K562 (cell line): ENCODE measurements around the gene TNFSF13. TPM values are rescaled to one million over a fixed set of nuclear protein-coding genes. Genes with fewer than 3 reads are reported as not detected.
A peak's percentile ranks its signal among the peaks of the same experiment; 100 is the strongest.

Source experiments
- ATAC-seq: fragments of 200-7000 bp; cut with Tn5 transposase; 3 replicates; pipeline ENCODE4 v1.9.1; 2020; ENCODE audit warnings: moderate library complexity
- BruUV-seq: library from RNA; stranded (reverse); fragments of 400-500 nt; replicated peaks from 2 replicates; lab custom pipeline; 2021; lab: Mats Ljungman, UMichigan
- CTCF ChIA-PET: fragments of 300-600 bp; formaldehyde crosslinking; extraction: SDS; loops from one replicate; lab custom pipeline; 2021; ENCODE audit warnings: low intra/inter-chr PET ratio; lab: Yijun Ruan, JAX
- POLR2A ChIA-PET: fragments of 300-600, 350-650 bp; sonication (Branson Sonifier 250); formaldehyde crosslinking; extraction: SDS; loops from one replicate; lab custom pipeline; 2021; ENCODE audit warnings: antibody characterized with exemption, inconsistent platforms; lab: Yijun Ruan, JAX
- DNase-seq, 4 experiments: peaks; one replicate each; pipeline versions ENCODE4 v3.0.0 to v3.0.0-alpha.2; 2011 to 2018; ENCODE audit warnings: low spot score in 3 of 4, mixed read lengths in 3 of 4; ENCODE audit errors: extremely low read depth in 1 of 4
- FAIRE-seq: peaks from 2 replicates; lab custom pipeline; 2011; peaks lifted over from hg19 to GRCh38; lab: Jason Lieb, UNC
- H2AFZ ChIP-seq: 2 replicates; pipeline ENCODE4 v1.6.0; 2011; ENCODE audit warnings: low read depth, low read length, control low read depth, inconsistent platforms
- H3K27ac ChIP-seq: fragments of 200-600 bp; 3 replicates; pipeline ENCODE4 v1.8.0; 2011; ENCODE audit warnings: low read depth, mild to moderate bottlenecking, control low read depth, inconsistent platforms, low read length, moderate library complexity, mixed read lengths; ENCODE audit errors: extremely low read depth
- H3K27me3 ChIP-seq, 2 experiments: fragments of 300-600 bp in 1 of 2; 2 replicates in 1 of 2; 3 replicates in 1 of 2; pipeline versions ENCODE4 v1.6.0 to v1.8.0; 2011; ENCODE audit warnings: inconsistent platforms in 2 of 2, low read length in 2 of 2, mild to moderate bottlenecking in 1 of 2, mixed read lengths in 1 of 2, moderate library complexity in 1 of 2; ENCODE audit not compliant: control insufficient read depth in 2 of 2, insufficient read depth in 2 of 2
- H3K36me3 ChIP-seq: fragments of 300-600 bp; 3 replicates; pipeline ENCODE4 v1.8.0; 2011; ENCODE audit warnings: mild to moderate bottlenecking, low read length, inconsistent platforms; ENCODE audit not compliant: control insufficient read depth, insufficient read depth
- H3K4me1 ChIP-seq, 2 experiments: fragments of 200-600 bp in 1 of 2; replicated peaks in 1 of 2; 2 replicates in 1 of 2; 3 replicates in 1 of 2; pipeline versions ENCODE4 v1.5.1 to v1.8.0; 2011; ENCODE audit warnings: inconsistent platforms in 2 of 2, low read length in 2 of 2, mild to moderate bottlenecking in 1 of 2, mixed read lengths in 1 of 2, moderate library complexity in 1 of 2; ENCODE audit not compliant: control insufficient read depth in 2 of 2, insufficient read depth in 2 of 2
- H3K4me2 ChIP-seq: 2 replicates; pipeline ENCODE4 v1.6.1; 2011; ENCODE audit warnings: low read length, control low read depth, inconsistent platforms, mixed read lengths; ENCODE audit not compliant: insufficient read depth
- H3K4me3 ChIP-seq: fragments of 200-600 bp; sonication (generic), shearing (Covaris generic); 2 replicates; pipeline ENCODE4 v1.5.1; 2016; ENCODE audit warnings: control low read depth, inconsistent platforms
- H3K79me2 ChIP-seq: fragments of 200-600 bp; 3 replicates; pipeline ENCODE4 v1.8.0; 2011; ENCODE audit warnings: low read length, inconsistent platforms; ENCODE audit not compliant: control insufficient read depth, insufficient read depth
- H3K9ac ChIP-seq, 2 experiments: 2 replicates each; pipeline versions ENCODE4 v1.6.0 to v1.6.1; 2011; ENCODE audit warnings: low read depth in 2 of 2, low read length in 2 of 2, control low read depth in 1 of 2, inconsistent platforms in 1 of 2, mild to moderate bottlenecking in 1 of 2, mixed read lengths in 1 of 2; ENCODE audit not compliant: insufficient read depth in 1 of 2
- H3K9me1 ChIP-seq: one replicate; pipeline ENCODE4 v1.6.0; 2011; ENCODE audit warnings: inconsistent platforms, mild to moderate bottlenecking, low read length, moderate library complexity; ENCODE audit not compliant: control insufficient read depth, insufficient read depth
- H3K9me3 ChIP-seq: replicated peaks from 2 replicates; pipeline ENCODE4 v1.5.1; 2011; ENCODE audit warnings: low read depth, low read length, inconsistent platforms; ENCODE audit not compliant: control insufficient read depth, insufficient read depth
- H4K20me1 ChIP-seq: replicated peaks from 2 replicates; pipeline ENCODE4 v1.6.1; 2011; ENCODE audit warnings: low read length, inconsistent platforms, mixed read lengths; ENCODE audit not compliant: control insufficient read depth, insufficient read depth
- BRF1 ChIP-seq: IDR thresholded peaks from 3 replicates; pipeline ENCODE4 v1.6.1; 2011; ENCODE audit warnings: borderline replicate concordance, mild to moderate bottlenecking; ENCODE audit not compliant: insufficient read length; ENCODE audit errors: extremely low read depth
- CBFB ChIP-seq: sonication (generic); formaldehyde crosslinking; IDR thresholded peaks from 2 replicates; pipeline ENCODE4 v1.4.0; 2020; ENCODE audit warnings: mild to moderate bottlenecking, missing genetic modification reagents
- E2F1 ChIP-seq: sonication (generic); formaldehyde crosslinking; IDR thresholded peaks from 2 replicates; pipeline ENCODE4 v1.8.1; 2023; ENCODE audit warnings: mild to moderate bottlenecking, missing genetic modification reagents, moderate library complexity
- GTF2F1 ChIP-seq: IDR thresholded peaks from 2 replicates; pipeline ENCODE4 v1.6.1; 2011; ENCODE audit warnings: low read depth, low read length, improper control_type of control experiment
- MAFF ChIP-seq: IDR thresholded peaks from 2 replicates; pipeline ENCODE4 v1.6.1; 2012; ENCODE audit warnings: low read length, improper control_type of control experiment
- MLX ChIP-seq, 2 experiments: fragments of 450-650 bp in 1 of 2; sonication (generic) in 1 of 2; formaldehyde crosslinking; conservative IDR thresholded peaks; 2 replicates each; pipeline versions ENCODE4 v1.4.0 to v1.8.1; 2020 to 2022; ENCODE audit warnings: mild to moderate bottlenecking in 1 of 2, missing genetic modification reagents in 1 of 2
- MYNN ChIP-seq, 2 experiments: sonication (generic); formaldehyde crosslinking in 1 of 2; IDR thresholded peaks; 2 replicates each; pipeline versions ENCODE4 v1.5.0 to v1.6.1; 2016 to 2020; ENCODE audit warnings: antibody characterized with exemption in 1 of 2, missing genetic modification reagents in 1 of 2
- POLR2G ChIP-seq: fragments of 200-400 bp; formaldehyde crosslinking; IDR thresholded peaks from 2 replicates; pipeline ENCODE4 v1.6.1; 2017; ENCODE audit warnings: low read depth, mild to moderate bottlenecking, antibody characterized with exemption, low read length, moderate library complexity
- RBFOX2 ChIP-seq: fragments of 200-400 bp; formaldehyde crosslinking; IDR thresholded peaks from 2 replicates; pipeline ENCODE4 v1.6.1; 2017; ENCODE audit warnings: low read depth, mild to moderate bottlenecking, low read length, moderate library complexity
- RBM17 ChIP-seq: fragments of 200-400 bp; formaldehyde crosslinking; IDR thresholded peaks from 2 replicates; pipeline ENCODE4 v1.6.1; 2017; ENCODE audit warnings: low read depth, mild to moderate bottlenecking, low read length, borderline replicate concordance
- RBM22 ChIP-seq: fragments of 200-400 bp; formaldehyde crosslinking; IDR thresholded peaks from 2 replicates; pipeline ENCODE4 v1.6.1; 2018; ENCODE audit warnings: low read length, low read depth; ENCODE audit not compliant: poor library complexity, severe bottlenecking
- RUNX1 ChIP-seq: sonication (generic); IDR thresholded peaks from 2 replicates; pipeline ENCODE4 v1.6.1; 2016; ENCODE audit warnings: antibody characterized with exemption, low read depth
- SNIP1 ChIP-seq: fragments of 450-650 bp; IDR thresholded peaks from 2 replicates; pipeline ENCODE4 v1.7.1; 2017; ENCODE audit warnings: low read depth, mild to moderate bottlenecking
- SUPT5H ChIP-seq: fragments of 450-650 bp; IDR thresholded peaks from 2 replicates; pipeline ENCODE4 v1.6.1; 2016
- THAP12 ChIP-seq: fragments of 250-450 bp; sonication (Bioruptor Pico); IDR thresholded peaks from 2 replicates; pipeline ENCODE4 v1.9.0; 2021; ENCODE audit warnings: mild to moderate bottlenecking, inconsistent platforms
- ZBTB49 ChIP-seq: sonication (generic); formaldehyde crosslinking; IDR thresholded peaks from 2 replicates; pipeline ENCODE4 v1.8.0; 2022; ENCODE audit warnings: missing genetic modification reagents, mild to moderate bottlenecking, borderline replicate concordance
- WGBS: fragments of 100-300 bp; shearing (Covaris generic); methylation state at CpG from one replicate; pipeline ENCODE4 v1.1.6; 2016; ENCODE audit warnings: low coverage, mixed read lengths; ENCODE audit not compliant: insufficient coverage; ENCODE audit errors: missing lambda C conversion rate; 5-methylcytosine and 5-hydroxymethylcytosine counted together
- in situ Hi-C: fragments of 300-500 bp; cut with MboI; formaldehyde crosslinking; loops from 4 replicates; pipeline ENCODE4 v1.15.0; 2018; ENCODE audit warnings: inconsistent platforms, mixed read lengths
- intact Hi-C: fragments of 100-400 bp; cut with micrococcal nuclease; formaldehyde crosslinking; loops from 2 replicates; pipeline ENCODE4 v1.14.2; 2022
- polyA plus RNA-seq, 8 experiments: library from polyadenylated mRNA; depleted of rRNA in 4 of 8; stranded (reverse) in 5 of 8; unstranded in 3 of 8; fragments of >200 nt; fragmentation: Nextera tagmentation in 2 of 8; fragmentation: Illumina TruSeq in 1 of 8; extraction: Ambion mirVana in 2 of 8; extraction: Trizol in 1 of 8; gene quantifications; 2 replicates each; pipeline versions ENCODE4 v1.2.1 to v1.2.3, GENCODE V29; 2011 to 2014; ENCODE audit warnings: inconsistent platforms in 1 of 8, missing spikeins in 1 of 8
- total RNA-seq, 7 experiments: library from RNA; depleted of rRNA in 6 of 7; stranded (reverse); fragments of >200 nt in 6 of 7; fragmentation: Illumina TruSeq in 2 of 7; extraction: Trizol in 2 of 7; gene quantifications; 2 replicates each; pipeline versions ENCODE4 v1.2.1 to v1.2.3, GENCODE V29; 2011 to 2021; ENCODE audit warnings: low replicate concordance in 1 of 7

Gene TNFSF13
- total and polyA plus RNA-seq, 9 of the 15 experiments (the other 6 are each of a cell fraction or from before 2014, with no cell fraction given) = 0.04 to 0.51 (median 0.19) TPM; not detected in 1

- Histone ChIP-seq H3K27me3 (no peaks in the 10 kb centered on the region), H3K9me1 (peaks cover 9% of the 10 kb centered on the region), H3K9me3 (no peaks in the 10 kb centered on the region), H2AFZ (no peak overlapping the region), H3K9ac (peak overlapping the region; percentile 84 to 97; a peak in 3 of 4 replicates), H3K36me3 (peaks cover 73% of the 10 kb centered on the region), H4K20me1 (peaks cover 43% of the 10 kb centered on the region), H3K79me2 (peaks cover 71% of the 10 kb centered on the region), H3K27ac (peak overlapping the region; percentile 98), H3K4me2 (peak overlapping the region; percentile 83), H3K4me1 (peaks cover 24 to 37% of the 10 kb centered on the region in 2 experiments), H3K4me3 (peak overlapping the region; percentile 99; the same call in 1 of the 2 replicates)
- POLR2A ChIA-PET = interaction anchor here (0.6 to 6.7 kb wide), 10 partner anchors 8 to 262 kb away, joined by 3 to 46 read pairs (median 4); partner anchors contain the start of genes ACAP1, MPDU1, TP53 and ZBTB4
- 92% methylated on average over 1 of the region's 1 CpG for WGBS
- FAIRE-seq = no peak
- CTCF ChIA-PET = no interaction called here
- intact Hi-C loops (no loop called here), in situ Hi-C loops (no loop called here)
- no peak for DNase-seq
- no TSS peak for BruUV-seq
- ATAC-seq = no peak
- TF ChIP-seq MLX (CRISPR knock-in tag; conservative IDR thresholded peaks at IDR 0.05) (no peak), RBFOX2 (0 out of 2 replicates have a peak, but pooled peaks have one; percentile 3), THAP12 (no peak), RBM17 (no peak), RUNX1 (no peak), MYNN (IDR thresholded peaks at IDR 0.05) (no peak), MYNN (CRISPR knock-in tag; IDR thresholded peaks at IDR 0.05) (no peak), GTF2F1 (no peak), SUPT5H (0 out of 2 replicates have a peak, but pooled peaks have one; percentile 4), BRF1 (no peak), MAFF (no peak), POLR2G (0 out of 2 replicates have a peak, but pooled peaks have one; percentile 18), RBM22 (no peak), SNIP1 (no peak), E2F1 (CRISPR knock-in tag) (no peak), ZBTB49 (CRISPR knock-in tag) (no peak), CBFB (no peak)
Measured at GRCh38 chr17:7575481-7575883, 16.9 kb downstream of the TNFSF13 start.
